ENCODE results near the gene FNIP2. TPM values are rescaled to one million over a fixed set of nuclear protein-coding genes. Genes with fewer than 3 reads are reported as not detected.

The FNIP2 gene
- total and polyA plus RNA-seq, 10 of the 15 experiments (the other 5 are each of a cell fraction or from before 2014, with no cell fraction given) = 0.03 to 0.38 (median 0.15) TPM

DNA sequence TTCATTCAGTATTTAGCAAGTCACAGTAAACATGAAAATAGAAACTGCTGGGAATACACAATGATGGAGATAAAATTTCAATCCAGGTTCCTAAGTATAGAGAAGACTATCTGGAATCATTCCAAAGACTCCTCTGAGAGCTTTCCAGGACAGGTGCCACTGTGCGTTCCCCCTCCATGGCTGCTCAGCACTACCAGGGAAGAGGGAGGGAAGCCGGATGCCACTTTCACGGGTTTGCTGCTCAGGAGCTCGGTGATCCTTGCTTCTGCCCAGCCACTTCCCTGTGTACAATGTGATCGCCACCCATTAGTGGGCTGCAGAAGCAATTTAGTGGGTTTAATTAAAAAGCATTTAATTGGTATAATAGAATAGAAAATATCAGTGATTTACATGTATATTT is 94.5 kb downstream of the FNIP2 start:
- ChIA-PET SMC1A (ENCODE audit: uncharacterized antibody, unreplicated experiment) (interaction anchor here (1.2 to 4.5 kb wide), 4 partner anchors 13 to 339 kb away, joined by 4 to 43 read pairs (median 21); no protein-coding TSS in a partner anchor), RAD21 (ENCODE audit: unreplicated experiment) (interaction anchor here (3.5 kb wide), 1 partner anchor 12 kb away, joined by 14 read pairs; no protein-coding TSS in a partner anchor), POLR2A (interaction anchor here (0.8 kb wide), 1 partner anchor 139 kb away, joined by 6 read pairs; no protein-coding TSS in a partner anchor), CTCF (interaction anchor here (1.2 to 3.1 kb wide), 3 partner anchors 11 to 153 kb away, joined by 4 to 23 read pairs (median 7); no protein-coding TSS in a partner anchor)
- Histone ChIP-seq H2AFZ (ENCODE audit: control insufficient read depth, low read depth, low read length) (no peak overlapping the region), H3K4me3 (no peak overlapping the region), H3K79me2 (ENCODE audit: control insufficient read depth, insufficient read depth, low read length) (no peaks in the 10 kb centered on the region), H3K27ac (ENCODE audit: control insufficient read depth, insufficient read depth) (no peak overlapping the region), H3K9ac (ENCODE audit: control insufficient read depth, insufficient read depth, low read length) (no peak overlapping the region), H3K4me1 (ENCODE audit: control insufficient read depth, insufficient read depth, low read length) (peaks cover 12% of the 10 kb centered on the region), H3K36me3 (ENCODE audit: control insufficient read depth in 2 of 2, insufficient read depth in 2 of 2, low read length in 1 of 2) (0 out of 4 replicates have a peak, but pooled peaks cover 0 to 3% of the 10 kb centered on the region in 2 experiments), H4K20me1 (ENCODE audit: control insufficient read depth, insufficient read depth) (no peaks in the 10 kb centered on the region), H3K4me2 (ENCODE audit: control insufficient read depth, insufficient read depth) (no peak overlapping the region), H3K27me3 (replicated peaks in 1 of 2; ENCODE audit: control insufficient read depth in 2 of 2, insufficient read depth in 2 of 2, low read length in 1 of 2) (no peaks in the 10 kb centered on the region), H3K9me3 (replicated peaks; ENCODE audit: control insufficient read depth, insufficient read depth, low read length) (no peaks in the 10 kb centered on the region; the same call in 1 of the 3 replicates)
- intact Hi-C loops (cut with micrococcal nuclease; ENCODE audit: unreplicated experiment) (no loop called here), in situ Hi-C loops (cut with MboI) (no loop called here)
- FAIRE-seq = no peak
- DNase-seq (ENCODE audit: low read depth, low spot score) = no peak
- TF ChIP-seq ATF7 (IDR thresholded peaks at IDR 0.05; ENCODE audit: low read depth) (no peak), CBX3 (IDR thresholded peaks at IDR 0.05; ENCODE audit: borderline replicate concordance, low read depth) (no peak), SIX5 (IDR thresholded peaks at IDR 0.05; ENCODE audit: low read depth, low read length, severe bottlenecking) (no peak), SIN3A (IDR thresholded peaks at IDR 0.05; ENCODE audit: low read depth, low read length) (no peak), IKZF1 (conservative IDR thresholded peaks at IDR 0.05) (no peak)
- TF ChIP-seq, protein P1, sequence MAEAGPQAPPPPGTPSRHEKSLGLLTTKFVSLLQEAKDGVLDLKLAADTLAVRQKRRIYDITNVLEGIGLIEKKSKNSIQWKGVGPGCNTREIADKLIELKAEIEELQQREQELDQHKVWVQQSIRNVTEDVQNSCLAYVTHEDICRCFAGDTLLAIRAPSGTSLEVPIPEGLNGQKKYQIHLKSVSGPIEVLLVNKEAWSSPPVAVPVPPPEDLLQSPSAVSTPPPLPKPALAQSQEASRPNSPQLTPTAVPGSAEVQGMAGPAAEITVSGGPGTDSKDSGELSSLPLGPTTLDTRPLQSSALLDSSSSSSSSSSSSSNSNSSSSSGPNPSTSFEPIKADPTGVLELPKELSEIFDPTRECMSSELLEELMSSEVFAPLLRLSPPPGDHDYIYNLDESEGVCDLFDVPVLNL (IDR thresholded peaks at IDR 0.05; ENCODE audit: low read depth, low read length) = no peak
- TF ChIP-seq, protein P2, sequence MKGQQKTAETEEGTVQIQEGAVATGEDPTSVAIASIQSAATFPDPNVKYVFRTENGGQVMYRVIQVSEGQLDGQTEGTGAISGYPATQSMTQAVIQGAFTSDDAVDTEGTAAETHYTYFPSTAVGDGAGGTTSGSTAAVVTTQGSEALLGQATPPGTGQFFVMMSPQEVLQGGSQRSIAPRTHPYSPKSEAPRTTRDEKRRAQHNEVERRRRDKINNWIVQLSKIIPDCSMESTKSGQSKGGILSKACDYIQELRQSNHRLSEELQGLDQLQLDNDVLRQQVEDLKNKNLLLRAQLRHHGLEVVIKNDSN (IDR thresholded peaks at IDR 0.05; ENCODE audit: borderline replicate concordance, extremely low read length, insufficient read depth, low read depth, low read length) = no peak
- no peak for ATAC-seq
- WGBS (ENCODE audit: insufficient coverage, insufficient replicate concordance, low lambda C conversion rate, missing lambda C conversion rate) = 94% methylated on average over 5 of the region's 5 CpGs
- BruUV-seq (replicated peaks) = no TSS peak

Measured in GM12878 (cell line).